Heart left ventricle (tissue), 13 donors: ENCODE measurements around the gene RASL10A.

Experiments
- POLR2A ChIP-seq, 2 donors: fragments of 450-650 bp; IDR thresholded peaks; one replicate each; pipeline ENCODE4 v1.6.1; 2017; ENCODE audit warnings: antibody characterized with exemption in 2 of 2, mild to moderate bottlenecking in 2 of 2, moderate library complexity in 2 of 2
- TF ChIP-seq, protein P1 (sequence below), 12 donors: fragments of 200-600 bp; sonication (generic) in 4 of 12; IDR thresholded peaks; one replicate each; pipeline versions ENCODE4 v1.5.0 to v1.8.0; 2018 to 2022; ENCODE audit warnings: antibody characterized with exemption in 12 of 12, mild to moderate bottlenecking in 5 of 12
- donor health status: ischemic (EF 13 %, LVEDD 7.1; RV severe dilation, severe dysfunction).
- donor health status: DM: no; HTN: yes; CAD: no.
- donor health status: DM: no; HTN: no; CAD: no.
- donor health status: ischemic (EF 25% LVEDD 6.9; RV normal size, moderate dysfunction).
- donor health status: ischemic (EF 25% LVEDD 5.7; RV mildly dilated, moderate dysfunction).
- donor health status: ischemic (EF 35%, LVEDD 5.7; RV mildly dilated, moderate dysfunction).
- donor health status: nonischemic (EF 11% LVEDD 7.7; RV severe dilation, severe dysfunction).
- donor health status: DM: yes; HTN: yes; CAD: no.
- donor health status: PGD.
- donor health status: ischemic (EF 29% LVEDD 5.4; RV normal size, mild dysfunction).
- donor health status: nonischemic (EF 23%, LVEDD 6.1; RV moderate dilation, normal function).

DNA sequence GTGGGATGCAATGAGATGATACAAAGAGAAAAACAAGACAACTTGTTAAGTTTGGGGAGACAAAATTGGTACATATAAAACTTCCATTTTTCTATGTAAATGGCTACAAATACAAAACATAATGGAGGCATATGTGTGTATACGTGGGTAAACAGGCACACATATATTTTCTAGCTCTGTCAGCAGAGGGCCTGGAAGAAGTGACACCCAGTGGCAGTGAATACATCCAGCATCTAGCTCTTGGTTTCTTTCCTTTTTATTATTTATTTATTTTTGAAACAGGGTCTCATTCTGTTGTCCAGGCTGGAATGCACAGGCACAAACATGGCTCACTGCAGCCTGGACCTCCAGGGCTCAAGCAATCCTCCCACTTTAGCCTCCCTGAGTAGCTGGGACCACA is 5.0 kb upstream of the RASL10A start:
- TF ChIP-seq POLR2A (IDR thresholded peaks at IDR 0.05) = no peak
- TF ChIP-seq, protein P1, sequence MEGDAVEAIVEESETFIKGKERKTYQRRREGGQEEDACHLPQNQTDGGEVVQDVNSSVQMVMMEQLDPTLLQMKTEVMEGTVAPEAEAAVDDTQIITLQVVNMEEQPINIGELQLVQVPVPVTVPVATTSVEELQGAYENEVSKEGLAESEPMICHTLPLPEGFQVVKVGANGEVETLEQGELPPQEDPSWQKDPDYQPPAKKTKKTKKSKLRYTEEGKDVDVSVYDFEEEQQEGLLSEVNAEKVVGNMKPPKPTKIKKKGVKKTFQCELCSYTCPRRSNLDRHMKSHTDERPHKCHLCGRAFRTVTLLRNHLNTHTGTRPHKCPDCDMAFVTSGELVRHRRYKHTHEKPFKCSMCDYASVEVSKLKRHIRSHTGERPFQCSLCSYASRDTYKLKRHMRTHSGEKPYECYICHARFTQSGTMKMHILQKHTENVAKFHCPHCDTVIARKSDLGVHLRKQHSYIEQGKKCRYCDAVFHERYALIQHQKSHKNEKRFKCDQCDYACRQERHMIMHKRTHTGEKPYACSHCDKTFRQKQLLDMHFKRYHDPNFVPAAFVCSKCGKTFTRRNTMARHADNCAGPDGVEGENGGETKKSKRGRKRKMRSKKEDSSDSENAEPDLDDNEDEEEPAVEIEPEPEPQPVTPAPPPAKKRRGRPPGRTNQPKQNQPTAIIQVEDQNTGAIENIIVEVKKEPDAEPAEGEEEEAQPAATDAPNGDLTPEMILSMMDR (IDR thresholded peaks at IDR 0.05) = peak in 2 of 12 donors; percentile 9 to 19
